SK-N-SH (cell line): ENCODE results near the gene POLD4. TPM values are rescaled to one million over a fixed set of nuclear protein-coding genes. Genes with fewer than 3 reads are reported as not detected.
A peak's percentile ranks its signal among the peaks of the same experiment; 100 is the strongest.

Experiments used
- CTCF ChIA-PET: fragments of 300-600, 350-600 bp; formaldehyde crosslinking; extraction: SDS; loops from one replicate; lab custom pipeline; 2021; lab: Yijun Ruan, JAX
- POLR2A ChIA-PET: fragments of 350-600 bp; sonication (Branson Sonifier 250); formaldehyde crosslinking; extraction: SDS; loops from one replicate; lab custom pipeline; 2020; ENCODE audit warnings: antibody characterized with exemption, inconsistent platforms; lab: Yijun Ruan, JAX
- DNase-seq: peaks from one replicate; pipeline ENCODE4 v3.0.0; 2012
- H2AFZ ChIP-seq: fragments of 200-600 bp; sonication (generic); 2 replicates; pipeline ENCODE4 v1.8.1; 2016; ENCODE audit warnings: antibody characterized with exemption, mild to moderate bottlenecking, low read depth
- H3F3A ChIP-seq: fragments of 200-600 bp; sonication (generic); replicated peaks from 2 replicates; pipeline ENCODE3; 2016; ENCODE audit warnings: antibody characterized with exemption, mild to moderate bottlenecking; ENCODE audit not compliant: insufficient read depth
- H3K27ac ChIP-seq, 2 experiments: fragments of 200-500 bp in 1 of 2; fragments of 200-600 bp in 1 of 2; sonication (Bioruptor generic) in 1 of 2; sonication (generic), shearing (Covaris generic) in 1 of 2; 2 replicates each; pipeline versions ENCODE4 v1.5.1 to v1.6.1; 2014 to 2016; ENCODE audit warnings: low read depth in 2 of 2, inconsistent platforms in 1 of 2, low read length in 1 of 2, mild to moderate bottlenecking in 1 of 2, mixed read lengths in 1 of 2
- H3K27me3 ChIP-seq: fragments of 200-600 bp; sonication (generic), shearing (Covaris generic); 2 replicates; pipeline ENCODE4 v1.6.1; 2016; ENCODE audit warnings: mixed run types; ENCODE audit not compliant: insufficient read depth
- H3K36me3 ChIP-seq, 2 experiments: fragments of 200-500 bp in 1 of 2; fragments of 200-600 bp in 1 of 2; sonication (Bioruptor generic) in 1 of 2; sonication (generic) in 1 of 2; replicated peaks in 1 of 2; 2 replicates each; pipeline versions ENCODE3 to v1.5.1; 2014 to 2016; ENCODE audit warnings: low read length in 1 of 2, mild to moderate bottlenecking in 1 of 2; ENCODE audit not compliant: insufficient read depth in 2 of 2, control insufficient read depth in 1 of 2
- H3K4me1 ChIP-seq, 2 experiments: fragments of 200-500 bp in 1 of 2; fragments of 200-600 bp in 1 of 2; sonication (Bioruptor generic) in 1 of 2; sonication (generic), shearing (Covaris generic) in 1 of 2; 2 replicates each; pipeline versions ENCODE4 v1.5.1 to v1.6.1; 2014 to 2016; ENCODE audit warnings: low read depth in 1 of 2, low read length in 1 of 2, mixed run types in 1 of 2; ENCODE audit not compliant: insufficient read depth in 2 of 2, control insufficient read depth in 1 of 2
- H3K4me2 ChIP-seq: fragments of 200-600 bp; sonication (generic), shearing (Covaris generic); 2 replicates; pipeline ENCODE4 v1.6.1; 2017; ENCODE audit warnings: mixed run types
- H3K4me3 ChIP-seq, 2 experiments: fragments of 200-500 bp in 1 of 2; fragments of 200-600 bp in 1 of 2; sonication (Bioruptor generic) in 1 of 2; sonication (generic), shearing (Covaris generic) in 1 of 2; 2 replicates each; pipeline versions ENCODE4 v1.5.1 to v1.8.1; 2014 to 2016; ENCODE audit warnings: low read depth in 2 of 2, inconsistent platforms in 1 of 2, low read length in 1 of 2, mild to moderate bottlenecking in 1 of 2, mixed read lengths in 1 of 2, moderate library complexity in 1 of 2
- H3K79me2 ChIP-seq: fragments of 200-600 bp; sonication (generic); 2 replicates; pipeline ENCODE4 v1.8.1; 2017; ENCODE audit warnings: mild to moderate bottlenecking; ENCODE audit not compliant: insufficient read depth
- H3K9ac ChIP-seq: fragments of 200-600 bp; sonication (generic); 2 replicates; pipeline ENCODE4 v1.6.1; 2017; ENCODE audit warnings: mixed run types
- H3K9me2 ChIP-seq: fragments of 200-600 bp; sonication (generic); 2 replicates; pipeline ENCODE4 v1.6.1; 2017; ENCODE audit warnings: mixed run types
- H3K9me3 ChIP-seq: fragments of 200-600 bp; sonication (generic); 2 replicates; pipeline ENCODE4 v1.6.1; 2017; ENCODE audit warnings: mixed run types, mild to moderate bottlenecking, moderate library complexity
- H4K20me1 ChIP-seq: fragments of 200-600 bp; sonication (generic); 2 replicates; pipeline ENCODE4 v1.6.1; 2017; ENCODE audit warnings: mild to moderate bottlenecking, mixed run types; ENCODE audit not compliant: insufficient read depth
- CHD2 ChIP-seq: fragments of 150-350 bp; IDR thresholded peaks from 2 replicates; pipeline ENCODE4 v1.6.1; 2018; ENCODE audit warnings: low read length; ENCODE audit not compliant: partially characterized antibody
- EZH2phosphoT487 ChIP-seq: fragments of 200-600 bp; sonication (generic); IDR thresholded peaks from 2 replicates; pipeline ENCODE4 v1.6.1; 2017; ENCODE audit warnings: low read depth, mixed run types, mild to moderate bottlenecking, antibody characterized with exemption, moderate library complexity, borderline replicate concordance
- FOSL2 ChIP-seq: IDR thresholded peaks from 2 replicates; pipeline ENCODE4 v1.4.0; 2012; ENCODE audit warnings: low read depth, mild to moderate bottlenecking, moderate library complexity, borderline replicate concordance
- JUND ChIP-seq: IDR thresholded peaks from 2 replicates; pipeline ENCODE4 v1.4.0; 2012
- MAX ChIP-seq: IDR thresholded peaks from 2 replicates; pipeline ENCODE4 v1.4.0; 2012; ENCODE audit warnings: low read depth
- MEF2A ChIP-seq: IDR thresholded peaks from 2 replicates; pipeline ENCODE4 v1.4.0; 2012; ENCODE audit warnings: low read depth, borderline replicate concordance
- NFIC ChIP-seq: IDR thresholded peaks from 2 replicates; pipeline ENCODE4 v1.4.0; 2012; ENCODE audit warnings: borderline replicate concordance
- PBX3 ChIP-seq: IDR thresholded peaks from 2 replicates; pipeline ENCODE4; 2012
- POLR2AphosphoS5 ChIP-seq: IDR thresholded peaks from 2 replicates; pipeline ENCODE4 v1.6.1; 2012; ENCODE audit warnings: low read depth, low read length
- REST ChIP-seq: IDR thresholded peaks from 2 replicates; pipeline ENCODE4 v1.6.1; 2012; ENCODE audit warnings: mild to moderate bottlenecking, low read depth, low read length, moderate library complexity
- TCF12 ChIP-seq: IDR thresholded peaks from 2 replicates; pipeline ENCODE4 v1.4.0; 2012
- WGBS: methylation state at CpG from one replicate; pipeline ENCODE4 v1.1.6; 2017; ENCODE audit warnings: low lambda C conversion rate; 5-methylcytosine and 5-hydroxymethylcytosine counted together
- polyA plus RNA-seq, 3 experiments: library from polyadenylated mRNA; depleted of rRNA; stranded (reverse); fragments of >200 nt; gene quantifications; 2 replicates each; pipeline ENCODE4 v1.2.3, GENCODE V29; 2012

POLD4 gene
- polyA plus RNA-seq, 1 of the 3 experiments (the other 2 are of a cell fraction), result 80.4 TPM

GRCh38 chr11:67381244-67381972 lies 28.1 kb upstream of the POLD4 start:
- TF ChIP-seq TCF12 (no peak), POLR2AphosphoS5 (no peak), MEF2A (no peak), MAX (no peak), EZH2phosphoT487 (no peak)
- H3K4me1 ChIP-seq, result peaks cover 20 to 33% of the 10 kb centered on the region in 2 experiments; a peak in 3 of 4 replicates
- DNase-seq, result no peak
- no peaks in the 10 kb centered on the region for H3K79me2 ChIP-seq
- no peaks in the 10 kb centered on the region for H3K27me3 ChIP-seq
- H3K9me2 ChIP-seq, result no peaks in the 10 kb centered on the region
- H3K4me2 ChIP-seq, result no peak overlapping the region; the same call in 1 of the 2 replicates
- CTCF ChIA-PET, result interaction anchor here (0.8 to 19.7 kb wide), 23 partner anchors 8 to 328 kb away, joined by 3 to 955 read pairs (median 8); partner anchors contain the start of genes CLCF1, POLD4, RAD9A and TMEM134
- no peaks in the 10 kb centered on the region for H4K20me1 ChIP-seq
- POLR2A ChIA-PET, result interaction anchor here (1.1 to 2.8 kb wide), 3 partner anchors 11 to 30 kb away, joined by 4 to 9 read pairs (median 5); partner anchors contain the start of genes POLD4 and RAD9A
- no peak overlapping the region for H3K4me3 ChIP-seq
- no peak overlapping the region for H3K9ac ChIP-seq
- H3K27ac ChIP-seq, result no peak overlapping the region
- H3K36me3 ChIP-seq, result no peaks in the 10 kb centered on the region
- H3F3A ChIP-seq, result peaks cover 22% of the 10 kb centered on the region
- WGBS, result 98% methylated on average over 11 of the region's 13 CpGs
- no peaks in the 10 kb centered on the region for H3K9me3 ChIP-seq
- H2AFZ ChIP-seq, result no peak overlapping the region

- TF ChIP-seq CHD2 (no peak), PBX3 (peak; percentile 34), FOSL2 (peak; percentile 81; the same call in 1 of the 2 replicates), NFIC (peak; percentile 56), TCF12 (peak; percentile 17; the same call in 1 of the 2 replicates), REST (no peak), POLR2AphosphoS5 (peak; percentile 54; the same call in 1 of the 2 replicates), JUND (peak; percentile 71)
- peaks cover 18 to 38% of the 10 kb centered on the region in 2 experiments; a peak in 3 of 4 replicates for H3K4me1 ChIP-seq
- no peaks in the 10 kb centered on the region for H3K36me3 ChIP-seq
- no peaks in the 10 kb centered on the region for H3K79me2 ChIP-seq
- ChIA-PET POLR2A (interaction anchor here (1.1 kb wide), 1 partner anchor 23 kb away, joined by 3 read pairs; no protein-coding TSS in a partner anchor), CTCF (interaction anchor here (1.0 to 19.7 kb wide), 10 partner anchors 8 to 116 kb away, joined by 3 to 955 read pairs (median 49); partner anchors contain the start of genes ANKRD13D, CLCF1, GRK2 and POLD4)
- no peaks in the 10 kb centered on the region for H3K27me3 ChIP-seq
- DNase-seq, result no peak
- H3K4me3 ChIP-seq, result no peak overlapping the region
- no peak overlapping the region for H2AFZ ChIP-seq
- no peaks in the 10 kb centered on the region for H3K9me3 ChIP-seq
- peak overlapping the region; percentile 68 for H3K4me2 ChIP-seq
- whole genome bisulfite sequencing, result 34% methylated on average over 17 of the region's 23 CpGs
- peak overlapping the region in 1 of 2 experiments; percentile 61; a peak in 2 of 4 replicates for H3K27ac ChIP-seq
- peak overlapping the region; percentile 54; the same call in 1 of the 2 replicates for H3K9ac ChIP-seq
- H3F3A ChIP-seq, result peaks cover 30% of the 10 kb centered on the region
- no peaks in the 10 kb centered on the region for H4K20me1 ChIP-seq
- H3K9me2 ChIP-seq, result no peaks in the 10 kb centered on the region
These were observed 26.0 kb upstream of the POLD4 start for GRCh38 chr11:67379061-67380058.
